Measurements from ENCODE around the gene PCDHA7.

The PCDHA7 gene

GRCh38 chr5:140855772-140856674 lies 22.0 kb downstream of the PCDHA7 start, which contains the start of gene PCDHA10:
Gene PCDHA10 (plus strand): TSS chr5:140855897. CDS start chr5:140856049, 152 bp downstream.
- peak within 1 kb of the TSS; percentile 47 for H3K4me2 ChIP-seq (ENCODE audit: low read length)
- H2AK5ac ChIP-seq (ENCODE audit: low read length), result no peak within 1 kb of the TSS
- WGBS (ENCODE audit: extremely low coverage, insufficient coverage, insufficient read length), result no CpG with 5 or more reads among the region's 44 CpGs
- H3K79me1 ChIP-seq (ENCODE audit: low read length), result peaks cover 2% of the 10 kb centered on the region
- peak within 1 kb of the TSS; percentile 62 for H4K12ac ChIP-seq (ENCODE audit: low read depth, low read length)
- H3K27me3 ChIP-seq (ENCODE audit: insufficient read depth, low read length), result no peaks in the 10 kb centered on the region
- no peak within 1 kb of the TSS for H3K9ac ChIP-seq (ENCODE audit: low read length)
- peak within 1 kb of the TSS; percentile 65 for H3K4me3 ChIP-seq (ENCODE audit: low read depth, low read length)
- H2BK120ac ChIP-seq (ENCODE audit: insufficient read depth, low read length, poor library complexity), result no peak within 1 kb of the TSS
- H2BK12ac ChIP-seq (ENCODE audit: low read length), result no peak within 1 kb of the TSS
- peak within 1 kb of the TSS; percentile 60 for H4K8ac ChIP-seq (ENCODE audit: low read depth, low read length)
- no peak within 1 kb of the TSS for H3K14ac ChIP-seq (ENCODE audit: low read length)
- DNase-seq, result no peak
- no peak within 1 kb of the TSS for H3K23ac ChIP-seq (ENCODE audit: low read length)
- H4K91ac ChIP-seq (ENCODE audit: low read depth, low read length), result no peak within 1 kb of the TSS
- H3K4me1 ChIP-seq (ENCODE audit: control insufficient read depth in 1 of 2, insufficient read depth in 2 of 2, low read length in 2 of 2), result no peaks in the 10 kb centered on the region
- H2AFZ ChIP-seq (ENCODE audit: insufficient read depth, low read length, poor library complexity), result no peak within 1 kb of the TSS
- H3K27ac ChIP-seq (ENCODE audit: low read depth, low read length), result no peak within 1 kb of the TSS
- H3K4ac ChIP-seq (ENCODE audit: low read depth, low read length), result no peak within 1 kb of the TSS
- H3K79me2 ChIP-seq (ENCODE audit: control insufficient read depth, insufficient read depth, low read length, poor library complexity), result no peaks in the 10 kb centered on the region
- peaks cover 5% of the 10 kb centered on the region for H3K9me3 ChIP-seq (ENCODE audit: insufficient read depth, low read depth, low read length)
- peaks cover 0 to 2% of the 10 kb centered on the region in 2 experiments for H3K36me3 ChIP-seq (ENCODE audit: control insufficient read depth in 1 of 2, insufficient read depth in 2 of 2, low read length in 2 of 2)
- H3K18ac ChIP-seq (ENCODE audit: low read length), result no peak within 1 kb of the TSS
- H2BK5ac ChIP-seq (ENCODE audit: low read depth, low read length, poor library complexity), result no peak within 1 kb of the TSS

GRCh38 chr5:140857177-140857986 lies 23.3 kb downstream of the PCDHA7 start:
- Histone ChIP-seq H3K18ac (ENCODE audit: low read length) (no peak overlapping the region), H3K4me1 (ENCODE audit: control insufficient read depth in 1 of 2, insufficient read depth in 2 of 2, low read length in 2 of 2) (no peaks in the 10 kb centered on the region), H4K91ac (ENCODE audit: low read depth, low read length) (no peak overlapping the region), H3K79me1 (ENCODE audit: low read length) (peaks cover 2% of the 10 kb centered on the region), H3K4me3 (ENCODE audit: low read depth, low read length) (peak overlapping the region; percentile 26), H3K23ac (ENCODE audit: low read length) (no peak overlapping the region), H3K4ac (ENCODE audit: low read depth, low read length) (no peak overlapping the region), H2BK5ac (ENCODE audit: low read depth, low read length, poor library complexity) (no peak overlapping the region), H4K8ac (ENCODE audit: low read depth, low read length) (no peak overlapping the region), H3K27me3 (ENCODE audit: insufficient read depth, low read length) (no peaks in the 10 kb centered on the region), H3K9ac (ENCODE audit: low read length) (no peak overlapping the region), H3K36me3 (ENCODE audit: control insufficient read depth in 1 of 2, insufficient read depth in 2 of 2, low read length in 2 of 2) (peaks cover under 1 to 8% of the 10 kb centered on the region in 2 experiments), H4K12ac (ENCODE audit: low read depth, low read length) (no peak overlapping the region), H2AFZ (ENCODE audit: insufficient read depth, low read length, poor library complexity) (no peak overlapping the region), H3K9me3 (ENCODE audit: insufficient read depth, low read depth, low read length) (peaks cover 9% of the 10 kb centered on the region), H2BK120ac (ENCODE audit: insufficient read depth, low read length, poor library complexity) (no peak overlapping the region), H3K4me2 (ENCODE audit: low read length) (no peak overlapping the region), H3K79me2 (ENCODE audit: control insufficient read depth, insufficient read depth, low read length, poor library complexity) (no peaks in the 10 kb centered on the region), H3K27ac (ENCODE audit: low read depth, low read length) (no peak overlapping the region), H2BK12ac (ENCODE audit: low read length) (no peak overlapping the region), H2AK5ac (ENCODE audit: low read length) (no peak overlapping the region), H3K14ac (ENCODE audit: low read length) (no peak overlapping the region)
- no peak for DNase-seq
- no CpG with 5 or more reads among the region's 94 CpGs for WGBS (ENCODE audit: extremely low coverage, insufficient coverage, insufficient read length)

GRCh38 chr5:140857987-140858240 lies 23.8 kb downstream of the PCDHA7 start:
- H3K9me3 ChIP-seq (ENCODE audit: insufficient read depth, low read depth, low read length), result peaks cover 14% of the 10 kb centered on the region
- H3K4me3 ChIP-seq (ENCODE audit: low read depth, low read length), result no peak overlapping the region
- no peak overlapping the region for H3K23ac ChIP-seq (ENCODE audit: low read length)
- no CpG with 5 or more reads among the region's 22 CpGs for WGBS (ENCODE audit: extremely low coverage, insufficient coverage, insufficient read length)
- H2BK120ac ChIP-seq (ENCODE audit: insufficient read depth, low read length, poor library complexity), result no peak overlapping the region
- peaks cover 2% of the 10 kb centered on the region for H3K79me1 ChIP-seq (ENCODE audit: low read length)
- H2AK5ac ChIP-seq (ENCODE audit: low read length), result no peak overlapping the region
- H3K36me3 ChIP-seq (ENCODE audit: control insufficient read depth in 1 of 2, insufficient read depth in 2 of 2, low read length in 2 of 2), result peaks cover 5 to 13% of the 10 kb centered on the region in 2 experiments
- H4K8ac ChIP-seq (ENCODE audit: low read depth, low read length), result no peak overlapping the region
- no peak overlapping the region for H3K18ac ChIP-seq (ENCODE audit: low read length)
- no peaks in the 10 kb centered on the region for H3K27me3 ChIP-seq (ENCODE audit: insufficient read depth, low read length)
- no peak overlapping the region for H3K4ac ChIP-seq (ENCODE audit: low read depth, low read length)
- no peak overlapping the region for H2BK12ac ChIP-seq (ENCODE audit: low read length)
- no peak overlapping the region for H4K12ac ChIP-seq (ENCODE audit: low read depth, low read length)
- no peak overlapping the region for H3K27ac ChIP-seq (ENCODE audit: low read depth, low read length)
- no peak overlapping the region for H2BK5ac ChIP-seq (ENCODE audit: low read depth, low read length, poor library complexity)
- H2AFZ ChIP-seq (ENCODE audit: insufficient read depth, low read length, poor library complexity), result no peak overlapping the region
- no peak overlapping the region for H4K91ac ChIP-seq (ENCODE audit: low read depth, low read length)
- no peaks in the 10 kb centered on the region for H3K4me1 ChIP-seq (ENCODE audit: control insufficient read depth in 1 of 2, insufficient read depth in 2 of 2, low read length in 2 of 2)
- DNase-seq, result no peak
- H3K9ac ChIP-seq (ENCODE audit: low read length), result no peak overlapping the region
- no peak overlapping the region for H3K14ac ChIP-seq (ENCODE audit: low read length)
- no peak overlapping the region for H3K4me2 ChIP-seq (ENCODE audit: low read length)
- no peaks in the 10 kb centered on the region for H3K79me2 ChIP-seq (ENCODE audit: control insufficient read depth, insufficient read depth, low read length, poor library complexity)

GRCh38 chr5:140862441-140863295 lies 28.6 kb downstream of the PCDHA7 start:
- peaks cover 9 to 15% of the 10 kb centered on the region in 2 experiments for H3K36me3 ChIP-seq (ENCODE audit: control insufficient read depth in 1 of 2, insufficient read depth in 2 of 2, low read length in 2 of 2)

More at GRCh38 chr5:140862441-140863295, 28.6 kb downstream of the PCDHA7 start:
- Histone ChIP-seq H3K79me1 (ENCODE audit: low read length) (no peaks in the 10 kb centered on the region), H3K27me3 (ENCODE audit: insufficient read depth, low read length) (no peaks in the 10 kb centered on the region), H3K23ac (ENCODE audit: low read length) (no peak overlapping the region), H3K18ac (ENCODE audit: low read length) (no peak overlapping the region), H3K9me3 (ENCODE audit: insufficient read depth, low read depth, low read length) (peaks cover 15% of the 10 kb centered on the region), H2BK5ac (ENCODE audit: low read depth, low read length, poor library complexity) (no peak overlapping the region), H3K14ac (ENCODE audit: low read length) (no peak overlapping the region), H4K8ac (ENCODE audit: low read depth, low read length) (no peak overlapping the region), H3K79me2 (ENCODE audit: control insufficient read depth, insufficient read depth, low read length, poor library complexity) (no peaks in the 10 kb centered on the region), H2BK120ac (ENCODE audit: insufficient read depth, low read length, poor library complexity) (no peak overlapping the region), H2AFZ (ENCODE audit: insufficient read depth, low read length, poor library complexity) (no peak overlapping the region), H2AK5ac (ENCODE audit: low read length) (no peak overlapping the region), H2BK12ac (ENCODE audit: low read length) (no peak overlapping the region), H3K9ac (ENCODE audit: low read length) (no peak overlapping the region), H3K4me1 (ENCODE audit: control insufficient read depth in 1 of 2, insufficient read depth in 2 of 2, low read length in 2 of 2) (no peaks in the 10 kb centered on the region), H3K4me3 (ENCODE audit: low read depth, low read length) (no peak overlapping the region), H4K91ac (ENCODE audit: low read depth, low read length) (no peak overlapping the region), H4K12ac (ENCODE audit: low read depth, low read length) (no peak overlapping the region), H3K27ac (ENCODE audit: low read depth, low read length) (no peak overlapping the region), H3K4me2 (ENCODE audit: low read length) (no peak overlapping the region), H3K4ac (ENCODE audit: low read depth, low read length) (no peak overlapping the region)
- WGBS (ENCODE audit: extremely low coverage, insufficient coverage, insufficient read length), result no CpG with 5 or more reads among the region's 76 CpGs
- no peak for DNase-seq
